H1 (cell line): ENCODE measurements around the gene DUOX1. TPM values are rescaled to one million over a fixed set of nuclear protein-coding genes. Genes with fewer than 3 reads are reported as not detected.

Experiments used
- CTCF ChIA-PET: fragments of 300-600 bp; sonication (Branson Sonifier 250); formaldehyde crosslinking; loops from one replicate; lab custom pipeline; 2021; ENCODE audit not compliant: partially characterized antibody; lab: Charles Lee
- POLR2A ChIA-PET: fragments of 300-600 bp; sonication (Branson Sonifier 250); formaldehyde crosslinking; loops from one replicate; lab custom pipeline; 2021; ENCODE audit warnings: inconsistent platforms; ENCODE audit not compliant: partially characterized antibody; lab: Charles Lee
- DNase-seq, 2 experiments: peaks; one replicate each; pipeline versions ENCODE4 v3.0.0 to v3.0.0-alpha.2; 2010 to 2022; ENCODE audit warnings: low spot score in 2 of 2, low read depth in 1 of 2, mixed read lengths in 1 of 2
- FAIRE-seq: peaks from 2 replicates; lab custom pipeline; 2011; peaks lifted over from hg19 to GRCh38; lab: Jason Lieb, UNC
- H2AFZ ChIP-seq: 2 replicates; pipeline ENCODE4 v1.8.1; 2012; ENCODE audit warnings: low read length, inconsistent platforms
- H2AK5ac ChIP-seq: 2 replicates; pipeline ENCODE4 v1.6.1; 2013; ENCODE audit warnings: low read depth, low read length
- H2BK120ac ChIP-seq: replicated peaks from 2 replicates; pipeline ENCODE3; 2013; ENCODE audit warnings: low read depth, low read length, inconsistent platforms
- H2BK12ac ChIP-seq: 2 replicates; pipeline ENCODE4 v1.6.1; 2013; ENCODE audit warnings: low read depth, low read length
- H2BK15ac ChIP-seq: 2 replicates; pipeline ENCODE4 v1.6.1; 2013; ENCODE audit warnings: low read length
- H2BK20ac ChIP-seq: 2 replicates; pipeline ENCODE4 v1.6.1; 2013; ENCODE audit warnings: low read length
- H2BK5ac ChIP-seq: 2 replicates; pipeline ENCODE4 v1.6.1; 2013; ENCODE audit warnings: low read depth, low read length
- H3K14ac ChIP-seq: 2 replicates; pipeline ENCODE4 v1.6.1; 2013; ENCODE audit warnings: inconsistent platforms; ENCODE audit not compliant: insufficient read length
- H3K18ac ChIP-seq: 2 replicates; pipeline ENCODE4 v1.6.1; 2013; ENCODE audit warnings: low read length; ENCODE audit errors: extremely low read depth
- H3K23ac ChIP-seq: 2 replicates; pipeline ENCODE4 v1.6.1; 2013; ENCODE audit warnings: inconsistent platforms; ENCODE audit not compliant: insufficient read length
- H3K23me2 ChIP-seq: 2 replicates; pipeline ENCODE4 v1.6.1; 2013; ENCODE audit warnings: low read depth, low read length
- H3K27ac ChIP-seq: 2 replicates; pipeline ENCODE4 v1.6.1; 2011; ENCODE audit warnings: low read depth, low read length, inconsistent platforms
- H3K27me3 ChIP-seq, 4 experiments: replicated peaks in 1 of 4; 1 replicate in 1 of 4; 2 replicates in 3 of 4; pipeline versions ENCODE4 v1.6.1 to v1.8.1; 2011 to 2013; ENCODE audit warnings: low read length in 3 of 4, mild to moderate bottlenecking in 3 of 4, inconsistent platforms in 2 of 4, mixed read lengths in 2 of 4, moderate library complexity in 1 of 4; ENCODE audit not compliant: control insufficient read depth in 3 of 4, insufficient read depth in 3 of 4; ENCODE audit errors: extremely low read depth in 1 of 4
- H3K36me3 ChIP-seq, 4 experiments: 2 replicates each; pipeline versions ENCODE4 v1.6.1 to v1.8.1; 2011 to 2013; ENCODE audit warnings: mild to moderate bottlenecking in 4 of 4, low read length in 3 of 4, moderate library complexity in 2 of 4, control low read depth in 1 of 4, inconsistent platforms in 1 of 4; ENCODE audit not compliant: insufficient read depth in 4 of 4, control insufficient read depth in 2 of 4
- H3K4ac ChIP-seq: replicated peaks from 2 replicates; pipeline ENCODE3; 2013; ENCODE audit warnings: low read length, low read depth, mixed read lengths, inconsistent platforms; ENCODE audit not compliant: insufficient read length
- H3K4me1 ChIP-seq, 4 experiments: replicated peaks in 1 of 4; 1 replicate in 1 of 4; 2 replicates in 3 of 4; pipeline versions ENCODE4 v1.6.1 to v1.8.1; 2011 to 2013; ENCODE audit warnings: low read length in 3 of 4, inconsistent platforms in 2 of 4, mixed read lengths in 1 of 4; ENCODE audit not compliant: insufficient read depth in 4 of 4, control insufficient read depth in 3 of 4
- H3K4me2 ChIP-seq, 2 experiments: 2 replicates each; pipeline versions ENCODE4 v1.6.1 to v1.8.1; 2011 to 2013; ENCODE audit warnings: low read depth in 2 of 2, low read length in 2 of 2, control low read depth in 1 of 2, inconsistent platforms in 1 of 2, mild to moderate bottlenecking in 1 of 2; ENCODE audit not compliant: insufficient read depth in 1 of 2
- H3K4me3 ChIP-seq, 4 experiments: fragments of 200-600, 300-600 bp in 1 of 4; sonication (generic), shearing (Covaris generic), sonication (Bioruptor Twin) in 1 of 4; 2 replicates each; pipeline versions ENCODE4 v1.5.1 to v1.8.1; 2011 to 2016; ENCODE audit warnings: low read length in 4 of 4, low read depth in 3 of 4, control low read depth in 2 of 4, inconsistent platforms in 2 of 4, mild to moderate bottlenecking in 2 of 4, mixed read lengths in 1 of 4, moderate library complexity in 1 of 4; ENCODE audit not compliant: insufficient read depth in 2 of 4; ENCODE audit errors: extremely low read depth in 1 of 4
- H3K56ac ChIP-seq: replicated peaks from 2 replicates; pipeline ENCODE3; 2013; ENCODE audit warnings: low read depth, mild to moderate bottlenecking, mixed read lengths, low read length, inconsistent platforms; ENCODE audit not compliant: insufficient read length
- H3K79me1 ChIP-seq: 2 replicates; pipeline ENCODE4 v1.6.1; 2013; ENCODE audit warnings: low read depth, low read length, control low read depth
- H3K79me2 ChIP-seq, 2 experiments: 2 replicates each; pipeline versions ENCODE4 v1.6.1 to v1.8.1; 2012 to 2013; ENCODE audit warnings: low read length in 2 of 2, mild to moderate bottlenecking in 2 of 2, inconsistent platforms in 1 of 2; ENCODE audit not compliant: insufficient read depth in 2 of 2, control insufficient read depth in 1 of 2
- H3K9ac ChIP-seq, 4 experiments: replicated peaks in 1 of 4; 1 replicate in 1 of 4; 2 replicates in 3 of 4; pipeline versions ENCODE4 v1.6.1 to v1.8.1; 2011 to 2013; ENCODE audit warnings: low read depth in 3 of 4, low read length in 3 of 4, control low read depth in 2 of 4, mild to moderate bottlenecking in 2 of 4, moderate library complexity in 2 of 4, inconsistent platforms in 1 of 4; ENCODE audit errors: extremely low read depth in 1 of 4
- H3K9me3 ChIP-seq, 2 experiments: 2 replicates each; pipeline versions ENCODE4 v1.6.1 to v1.8.1; 2012 to 2013; ENCODE audit warnings: mild to moderate bottlenecking in 2 of 2, moderate library complexity in 2 of 2, control low read depth in 1 of 2, inconsistent platforms in 1 of 2, low read depth in 1 of 2, low read length in 1 of 2, mixed read lengths in 1 of 2; ENCODE audit not compliant: insufficient read depth in 2 of 2
- H4K20me1 ChIP-seq, 2 experiments: replicated peaks in 1 of 2; 2 replicates each; pipeline versions ENCODE3 to v1.8.1; 2011 to 2013; ENCODE audit warnings: inconsistent platforms in 2 of 2, low read length in 2 of 2, mild to moderate bottlenecking in 1 of 2; ENCODE audit not compliant: insufficient read depth in 2 of 2, control insufficient read depth in 1 of 2
- H4K5ac ChIP-seq: 2 replicates; pipeline ENCODE4 v1.6.1; 2013; ENCODE audit warnings: low read length, low read depth, mixed read lengths, inconsistent platforms; ENCODE audit not compliant: insufficient read length
- H4K8ac ChIP-seq: 2 replicates; pipeline ENCODE4 v1.8.0; 2013; ENCODE audit warnings: mild to moderate bottlenecking, moderate library complexity, low read length, inconsistent platforms; ENCODE audit not compliant: insufficient read depth; ENCODE audit errors: extremely low read depth
- H4K91ac ChIP-seq: replicated peaks from 2 replicates; pipeline ENCODE3; 2013; ENCODE audit warnings: low read length, mixed read lengths, inconsistent platforms; ENCODE audit not compliant: insufficient read length
- CBX8 ChIP-seq: fragments of 300-800, 300-1000 bp; sonication (generic); IDR thresholded peaks from 2 replicates; pipeline ENCODE4 v1.7.1; 2016; ENCODE audit warnings: low read depth, low read length, borderline replicate concordance
- KDM5A ChIP-seq: fragments of 200-600 bp; IDR thresholded peaks from 2 replicates; pipeline ENCODE4 v1.7.1; 2012; ENCODE audit warnings: mild to moderate bottlenecking, low read length, inconsistent platforms, mixed read lengths
- MAFK ChIP-seq: IDR thresholded peaks from 2 replicates; pipeline ENCODE4 v1.6.1; 2012; ENCODE audit warnings: low read depth, mild to moderate bottlenecking, improper control_type of control experiment, low read length
- NANOG ChIP-seq: IDR thresholded peaks from 2 replicates; pipeline ENCODE4 v1.6.1; 2011; ENCODE audit warnings: low read length, low read depth, mild to moderate bottlenecking, inconsistent platforms; ENCODE audit not compliant: insufficient read depth, poor library complexity, severe bottlenecking
- RAD21 ChIP-seq, 2 experiments: IDR thresholded peaks in 1 of 2; conservative IDR thresholded peaks in 1 of 2; 2 replicates each; pipeline ENCODE4 v1.6.1; 2011; ENCODE audit warnings: low read depth in 2 of 2, low read length in 2 of 2, improper control_type of control experiment in 1 of 2, inconsistent platforms in 1 of 2, mild to moderate bottlenecking in 1 of 2, moderate library complexity in 1 of 2
- RNF2 ChIP-seq: fragments of 200-900, 300-1000 bp; sonication (generic); IDR thresholded peaks from 2 replicates; pipeline ENCODE4 v1.7.1; 2016; ENCODE audit warnings: borderline replicate concordance, low read depth, mild to moderate bottlenecking, antibody characterized with exemption, low read length; ENCODE audit not compliant: poor library complexity, severe bottlenecking; ENCODE audit errors: missing control alignments
- SP1 ChIP-seq: IDR thresholded peaks from 2 replicates; pipeline ENCODE4 v1.6.1; 2011; ENCODE audit warnings: low read depth, low read length
- TAF7 ChIP-seq: optimal IDR thresholded peaks from 2 replicates; pipeline ENCODE3; 2011; ENCODE audit warnings: low read depth, mild to moderate bottlenecking, inconsistent platforms, low read length, moderate library complexity, borderline replicate concordance
- USF2 ChIP-seq: IDR thresholded peaks from 2 replicates; pipeline ENCODE4 v1.6.1; 2011; ENCODE audit warnings: low read length, improper control_type of control experiment
- WGBS, 2 experiments: shearing (Covaris generic) in 1 of 2; methylation state at CpG; one replicate each; pipeline versions ENCODE4 v1.1.6 to v1.1.7; 2013 to 2015; ENCODE audit warnings: low lambda C conversion rate in 2 of 2, mixed read lengths in 2 of 2, inconsistent platforms in 1 of 2, low coverage in 1 of 2, missing lambda C conversion rate in 1 of 2; ENCODE audit not compliant: insufficient replicate concordance in 2 of 2, insufficient coverage in 1 of 2, insufficient read length in 1 of 2; ENCODE audit errors: extremely low coverage in 1 of 2, missing lambda C conversion rate in 1 of 2; 5-methylcytosine and 5-hydroxymethylcytosine counted together
- polyA plus RNA-seq, 7 experiments: library from polyadenylated mRNA; depleted of rRNA in 3 of 7; stranded (reverse) in 5 of 7; unstranded in 2 of 7; fragments of >200 nt in 5 of 7; fragments of 200-250 nt in 2 of 7; gene quantifications; 1 replicate in 5 of 7; 2 replicates in 1 of 7; 4 replicates in 1 of 7; pipeline versions ENCODE4 v1.2.1 to v1.2.3, GENCODE V29; 2011 to 2013; ENCODE audit warnings: missing spikeins in 2 of 7, mixed read lengths in 2 of 7
- total RNA-seq: library from RNA; stranded (reverse); fragmentation: NEBNext Ultra II Directional; extraction: Animal tissue kit (Norgen Biotek cat#: 25700); gene quantifications from 2 replicates; pipeline ENCODE4 v1.2.1, GENCODE V29; 2021

Gene DUOX1
- total and polyA plus RNA-seq, 2 of the 8 experiments (the other 6 are each of a cell fraction or from before 2014, with no cell fraction given): 0.84 to 1.4 TPM

GRCh38 chr15:45198337-45199135, 68.7 kb downstream of the DUOX1 start:
- no peak overlapping the region for H3K4ac ChIP-seq
- H2BK15ac ChIP-seq: no peak overlapping the region
- no peak overlapping the region for H2BK20ac ChIP-seq
- no peak overlapping the region for H3K14ac ChIP-seq
- H4K91ac ChIP-seq: no peak overlapping the region
- WGBS, 2 experiments: 1% methylated on average over 42 of the region's 42 CpGs; no CpG with 5 or more reads in 1 of the 2 experiments
- H3K27ac ChIP-seq: peak overlapping the region; percentile 50; the same call in 1 of the 2 replicates
- peak overlapping the region; percentile 42 for H3K56ac ChIP-seq
- peak in 1 of 2 experiments; percentile 96 for DNase-seq
- peak overlapping the region; percentile 50 for H4K5ac ChIP-seq
- no peak for FAIRE-seq
- H3K9ac ChIP-seq: peak overlapping the region in 2 of 4 experiments; percentile 59 to 75; a peak in 3 of 7 replicates
- H2AK5ac ChIP-seq: no peak overlapping the region
- no peaks in the 10 kb centered on the region for H4K20me1 ChIP-seq
- H2BK5ac ChIP-seq: peak overlapping the region; percentile 86
- H2BK120ac ChIP-seq: no peak overlapping the region
- ChIA-PET CTCF (interaction anchor here (0.5 to 39.2 kb wide), 11 partner anchors 8 to 1528 kb away, joined by 3 to 1117 read pairs (median 4); partner anchors contain the start of gene SHF), POLR2A (interaction anchor here (0.7 to 5.3 kb wide), 6 partner anchors 13 to 390 kb away, joined by 3 to 55 read pairs (median 4); partner anchors contain the start of gene SHF)
- peak overlapping the region; percentile 66 to 100 (median 96) for H3K4me3 ChIP-seq
- H3K79me2 ChIP-seq: no peaks in the 10 kb centered on the region
- peak overlapping the region; percentile 19; the same call in 1 of the 2 replicates for H2BK12ac ChIP-seq
- H3K23me2 ChIP-seq: peaks cover 12% of the 10 kb centered on the region
- no peaks in the 10 kb centered on the region; a peak in 1 of 7 replicates for H3K27me3 ChIP-seq
- H2AFZ ChIP-seq: peak overlapping the region; percentile 99
- H3K23ac ChIP-seq: no peak overlapping the region
- no peaks in the 10 kb centered on the region for H3K9me3 ChIP-seq
- H4K8ac ChIP-seq: no peak overlapping the region
- H3K18ac ChIP-seq: peak overlapping the region; percentile 94
- peak overlapping the region; percentile 94 to 96 for H3K4me2 ChIP-seq
- H3K4me1 ChIP-seq: no peaks in the 10 kb centered on the region
- no peaks in the 10 kb centered on the region for H3K36me3 ChIP-seq
- H3K79me1 ChIP-seq: no peaks in the 10 kb centered on the region
- TF ChIP-seq CBX8: no peak
- TF ChIP-seq KDM5A: 0 out of 2 replicates have a peak, but pooled peaks have one; percentile 13
- no peak for TF ChIP-seq SP1
- no peak for TF ChIP-seq RNF2
- no peak for TF ChIP-seq NANOG
- peak; percentile 18 to 32; a peak in 3 of 4 replicates for TF ChIP-seq RAD21 (IDR thresholded peaks at IDR 0.05 in 1 of 2, conservative IDR thresholded peaks at IDR 0.05 in 1 of 2; ENCODE audit: low read depth in 2 of 2, low read length in 2 of 2)
- peak; percentile 90; the same call in 1 of the 2 replicates for TF ChIP-seq MAFK
- no peak for TF ChIP-seq USF2
- peak; percentile 55 for TF ChIP-seq TAF7
